PC-3 (cell line): ENCODE measurements around the gene HDAC11.

ENCODE experiments used
- EZH2 ChIP-seq: fragments of 300-600 bp; sonication (generic); IDR thresholded peaks from one replicate; pipeline ENCODE4 v1.6.1; 2017; ENCODE audit warnings: antibody characterized with exemption, mild to moderate bottlenecking, low read length; ENCODE audit not compliant: unreplicated experiment
- EZH2phosphoT487 ChIP-seq: fragments of 300-600 bp; sonication (generic); IDR thresholded peaks from 2 replicates; pipeline ENCODE4 v1.6.1; 2018; ENCODE audit warnings: mild to moderate bottlenecking, antibody characterized with exemption, low read length, borderline replicate concordance
- TF ChIP-seq, protein P1 (sequence below): fragments of 300-600 bp; sonication (generic); conservative IDR thresholded peaks from 2 replicates; pipeline ENCODE4 v1.5.1; 2017; ENCODE audit warnings: antibody characterized with exemption, low read depth, mild to moderate bottlenecking, low read length

DNA sequence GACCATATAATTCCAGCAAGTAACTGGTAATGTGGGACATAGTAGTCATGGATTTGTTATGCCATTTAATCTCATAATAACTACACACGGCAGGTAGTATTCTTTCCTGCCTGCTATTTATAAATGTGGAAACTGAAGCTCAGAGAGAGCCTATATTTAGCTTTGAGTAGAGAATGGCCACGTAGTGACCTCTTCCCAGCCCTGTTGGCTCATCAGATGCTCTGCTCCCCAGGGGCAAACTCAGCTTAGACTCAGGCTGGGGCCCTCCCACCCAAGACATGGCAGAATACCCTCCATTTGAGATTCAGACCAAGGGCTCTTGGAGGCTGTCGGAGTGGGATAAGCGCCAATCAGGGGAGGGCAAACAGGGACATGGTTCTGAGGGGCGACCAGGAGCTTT lies 17.3 kb upstream of the HDAC11 start:
- TF ChIP-seq EZH2 (no peak), EZH2phosphoT487 (no peak)
- TF ChIP-seq, protein P1, sequence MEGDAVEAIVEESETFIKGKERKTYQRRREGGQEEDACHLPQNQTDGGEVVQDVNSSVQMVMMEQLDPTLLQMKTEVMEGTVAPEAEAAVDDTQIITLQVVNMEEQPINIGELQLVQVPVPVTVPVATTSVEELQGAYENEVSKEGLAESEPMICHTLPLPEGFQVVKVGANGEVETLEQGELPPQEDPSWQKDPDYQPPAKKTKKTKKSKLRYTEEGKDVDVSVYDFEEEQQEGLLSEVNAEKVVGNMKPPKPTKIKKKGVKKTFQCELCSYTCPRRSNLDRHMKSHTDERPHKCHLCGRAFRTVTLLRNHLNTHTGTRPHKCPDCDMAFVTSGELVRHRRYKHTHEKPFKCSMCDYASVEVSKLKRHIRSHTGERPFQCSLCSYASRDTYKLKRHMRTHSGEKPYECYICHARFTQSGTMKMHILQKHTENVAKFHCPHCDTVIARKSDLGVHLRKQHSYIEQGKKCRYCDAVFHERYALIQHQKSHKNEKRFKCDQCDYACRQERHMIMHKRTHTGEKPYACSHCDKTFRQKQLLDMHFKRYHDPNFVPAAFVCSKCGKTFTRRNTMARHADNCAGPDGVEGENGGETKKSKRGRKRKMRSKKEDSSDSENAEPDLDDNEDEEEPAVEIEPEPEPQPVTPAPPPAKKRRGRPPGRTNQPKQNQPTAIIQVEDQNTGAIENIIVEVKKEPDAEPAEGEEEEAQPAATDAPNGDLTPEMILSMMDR: no peak
